Measurements from ENCODE around the gene EPHB1. TPM values are rescaled to one million over a fixed set of nuclear protein-coding genes. Genes with fewer than 3 reads are reported as not detected.

Gene EPHB1
- total RNA-seq, 8 experiments from 2014 or later = 0.31 to 21.1 (median 13.7) TPM; not detected in 1

DNA sequence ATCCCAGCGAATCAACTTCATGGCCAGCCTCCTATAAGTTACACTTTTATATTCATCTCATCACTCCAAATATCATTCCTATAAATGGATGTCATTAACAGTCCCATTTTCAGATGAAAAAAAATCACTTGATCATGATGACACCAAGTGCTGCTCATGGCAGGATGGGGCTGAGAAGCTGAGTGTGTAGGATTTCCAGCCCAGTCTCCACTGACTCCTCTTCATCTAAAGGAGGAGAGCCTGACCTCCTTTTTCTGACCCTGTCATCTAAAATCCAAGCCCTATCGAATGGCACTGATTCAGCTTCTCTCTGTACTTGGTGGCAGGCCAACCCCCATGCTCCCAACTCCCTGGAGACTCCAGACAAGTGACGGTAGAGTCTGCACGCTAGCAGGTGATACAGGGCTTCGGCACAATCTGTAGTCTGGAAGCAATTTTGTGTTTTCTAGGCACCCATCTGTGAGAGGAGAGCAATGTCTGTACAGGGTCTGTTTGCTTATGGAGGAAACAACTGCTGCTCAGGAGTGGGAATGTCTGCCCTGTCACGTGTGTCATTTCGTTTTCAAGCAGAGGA lies 103.2 kb downstream of the EPHB1 start:
- in situ Hi-C loops (cut with MboI; ENCODE audit: low pct_unique_long_range_greater_than_20kb in 2 of 9, low sequenced_read_pairs in 9 of 9, unreplicated experiment in 9 of 9) = no loop called here
- WGBS, 10 experiments = 32 to 100% (median 88%) methylated on average over 1 to 5 of the region's 7 CpGs; no CpG with 5 or more reads in 3 of the 10 experiments

DNA sequence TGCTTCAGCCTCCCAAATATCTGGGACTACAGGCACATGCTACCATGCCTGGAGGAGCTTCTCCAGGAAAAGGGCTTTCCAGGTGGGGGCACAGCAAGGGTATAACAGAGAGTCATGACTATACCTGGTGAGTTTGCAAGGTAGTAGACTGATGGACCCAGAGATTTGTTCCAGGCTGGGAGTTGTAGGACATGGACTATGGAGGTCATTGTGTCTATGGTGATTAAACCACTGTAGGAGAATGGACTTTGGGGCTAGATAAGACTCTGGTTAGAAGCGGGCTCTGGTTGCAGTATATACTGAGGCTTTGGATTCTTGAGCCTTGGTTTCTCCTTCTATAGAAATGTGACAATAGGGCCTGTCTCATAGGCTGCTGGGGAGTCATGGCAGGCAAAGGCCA lies 104.7 kb downstream of the EPHB1 start:
- peaks cover 28 to 42% of the 10 kb centered on the region in 2 donors for H3K4me1 ChIP-seq (replicated peaks in 1 of 2)
- WGBS, 10 experiments = 83 to 100% (median 100%) methylated on average over 1 of the region's 1 CpG; no CpG with 5 or more reads in 6 of the 10 experiments
- in situ Hi-C loops (cut with MboI; ENCODE audit: low pct_unique_long_range_greater_than_20kb in 2 of 9, low sequenced_read_pairs in 9 of 9, unreplicated experiment in 9 of 9) = no loop called here
- no peak for ATAC-seq (replicated peaks in 6 of 8)
- H3K27ac ChIP-seq = no peak overlapping the region
- H3K4me3 ChIP-seq = no peak overlapping the region

More for the DNA sequence above, 103.2 kb downstream of the EPHB1 start:
- Histone ChIP-seq H3K4me3 (no peak overlapping the region), H3K27ac (no peak overlapping the region), H3K4me1 (replicated peaks in 1 of 2) (peaks cover 23 to 28% of the 10 kb centered on the region in 2 donors)
- peak in 5 of 8 experiments; percentile 31 to 66 (median 56) for ATAC-seq (replicated peaks in 6 of 8)

DNA sequence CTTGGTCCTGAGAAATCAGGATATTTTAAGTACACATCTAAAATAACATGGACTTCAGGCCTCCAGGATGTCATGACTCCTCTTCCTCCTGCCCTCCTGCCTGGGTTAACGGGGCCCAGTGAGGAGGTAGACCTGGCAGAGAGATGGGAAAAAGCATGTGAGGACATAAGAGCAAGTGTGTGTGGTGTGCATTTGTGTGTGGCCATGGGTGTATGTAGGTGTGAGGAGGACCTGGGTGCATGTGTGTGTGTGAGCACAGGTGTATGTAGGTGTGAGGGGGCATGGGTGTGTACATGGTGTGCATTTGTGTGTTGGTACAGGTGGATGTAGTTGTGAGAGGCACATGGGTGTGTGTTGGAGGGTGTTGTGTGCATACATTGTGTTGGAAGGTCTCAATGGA lies 105.4 kb downstream of the EPHB1 start:
- H3K27ac ChIP-seq = no peak overlapping the region
- no peak for ATAC-seq (replicated peaks in 6 of 8)
- in situ Hi-C loops (cut with MboI; ENCODE audit: low pct_unique_long_range_greater_than_20kb in 2 of 9, low sequenced_read_pairs in 9 of 9, unreplicated experiment in 9 of 9) = no loop called here
- H3K4me1 ChIP-seq (replicated peaks in 1 of 2) = peaks cover 30 to 42% of the 10 kb centered on the region in 2 donors
- no peak overlapping the region for H3K4me3 ChIP-seq
- 14 to 100% (median 83%) methylated on average over 1 of the region's 1 CpG; no CpG with 5 or more reads in 5 of the 10 experiments for WGBS, 10 experiments

DNA sequence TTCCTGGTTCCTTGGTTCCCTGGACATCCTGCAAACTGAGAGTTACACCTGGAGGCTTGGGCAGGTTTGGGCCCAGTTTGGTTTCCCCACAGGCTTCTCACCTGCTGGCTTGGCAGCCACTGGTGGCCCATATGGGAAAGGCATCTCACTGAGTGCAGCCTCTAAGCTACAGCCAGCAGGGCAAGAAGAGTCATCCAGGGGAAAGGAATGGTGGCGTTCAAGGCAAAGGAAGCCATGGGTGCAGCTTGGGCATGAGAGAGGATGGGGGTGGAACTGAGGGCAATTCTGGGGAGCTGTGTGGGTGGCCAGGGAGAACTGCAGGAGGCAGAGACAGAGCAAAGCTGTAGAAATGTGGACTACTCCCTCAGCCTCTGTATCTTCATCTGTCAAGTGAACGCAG lies 106.4 kb downstream of the EPHB1 start:
- ATAC-seq (replicated peaks in 6 of 8) = no peak
- 71 to 100% (median 89%) methylated on average over 1 to 2 of the region's 2 CpGs; no CpG with 5 or more reads in 3 of the 10 experiments for WGBS, 10 experiments
- H3K27ac ChIP-seq = no peak overlapping the region
- H3K4me1 ChIP-seq (replicated peaks in 1 of 2) = peaks cover 30 to 42% of the 10 kb centered on the region in 2 donors
- in situ Hi-C loops (cut with MboI; ENCODE audit: low pct_unique_long_range_greater_than_20kb in 2 of 9, low sequenced_read_pairs in 9 of 9, unreplicated experiment in 9 of 9) = no loop called here
- no peak overlapping the region for H3K4me3 ChIP-seq

DNA sequence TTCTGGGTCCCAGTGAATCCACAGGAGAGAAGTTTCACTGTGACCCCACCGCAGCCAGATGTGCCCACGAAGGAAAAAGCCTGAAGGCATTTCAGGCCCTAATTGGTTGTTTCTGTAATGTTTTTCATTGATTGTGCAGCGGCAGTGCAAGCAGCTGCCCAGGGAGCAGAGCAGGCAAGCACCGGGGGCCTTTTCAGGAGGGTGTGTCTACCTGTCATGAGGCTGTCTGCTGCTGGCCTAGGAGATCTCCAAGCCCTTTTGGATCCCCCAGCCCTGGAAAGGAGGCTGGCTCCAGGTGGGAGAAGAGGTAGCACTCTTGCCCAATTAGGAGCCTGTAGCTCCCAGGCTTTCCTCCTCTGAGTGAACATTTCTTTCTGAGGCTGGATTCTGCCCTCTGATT lies 108.8 kb downstream of the EPHB1 start:
- 60 to 90% (median 81%) methylated on average over 1 to 3 of the region's 4 CpGs; no CpG with 5 or more reads in 6 of the 10 experiments for whole genome bisulfite sequencing, 10 experiments

DNA sequence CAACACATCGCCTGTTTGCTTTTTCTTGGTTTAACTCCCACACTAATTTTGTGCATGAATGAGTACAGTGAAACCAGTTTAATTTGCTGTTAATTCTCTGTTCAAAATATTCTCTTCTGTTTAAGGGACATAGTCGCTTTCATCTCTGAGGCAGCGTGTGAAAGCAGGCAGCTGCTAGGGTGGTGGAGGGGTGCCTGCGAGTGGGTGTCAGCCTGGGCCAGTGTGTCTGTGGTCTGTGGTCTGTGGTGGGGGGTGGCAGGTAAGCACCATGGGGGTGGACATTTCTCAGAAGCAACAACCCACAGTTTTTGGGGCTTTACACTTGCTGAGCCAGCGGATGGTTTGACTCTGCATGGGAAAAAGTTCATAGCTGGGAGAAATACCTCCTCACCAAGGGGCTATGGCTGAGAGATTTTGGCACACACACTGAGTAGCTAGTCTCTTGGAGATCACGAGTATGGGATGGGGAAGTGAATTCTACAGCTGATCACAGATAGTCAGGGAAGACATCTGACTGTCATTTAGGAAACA lies 109.2 kb downstream of the EPHB1 start:
- WGBS, 10 experiments = 53 to 100% (median 83%) methylated on average over 1 to 3 of the region's 6 CpGs; no CpG with 5 or more reads in 4 of the 10 experiments
- Histone ChIP-seq H3K4me3 (no peak overlapping the region), H3K27ac (no peak overlapping the region), H3K4me1 (replicated peaks in 1 of 2) (peaks cover 18 to 23% of the 10 kb centered on the region in 2 donors)
- in situ Hi-C loops (cut with MboI; ENCODE audit: low pct_unique_long_range_greater_than_20kb in 2 of 9, low sequenced_read_pairs in 9 of 9, unreplicated experiment in 9 of 9) = no loop called here
- peak in 5 of 8 experiments; percentile 21 to 41 (median 29) for ATAC-seq (replicated peaks in 6 of 8)

More for the DNA sequence above, 108.8 kb downstream of the EPHB1 start:
- Histone ChIP-seq H3K4me3 (no peak overlapping the region), H3K4me1 (replicated peaks in 1 of 2) (peaks cover 18 to 23% of the 10 kb centered on the region in 2 donors), H3K27ac (no peak overlapping the region)
- ATAC-seq (replicated peaks in 6 of 8) = peak in 4 of 8 experiments; percentile 47 to 72 (median 63)
- in situ Hi-C loops (cut with MboI; ENCODE audit: low pct_unique_long_range_greater_than_20kb in 2 of 9, low sequenced_read_pairs in 9 of 9, unreplicated experiment in 9 of 9) = no loop called here

DNA sequence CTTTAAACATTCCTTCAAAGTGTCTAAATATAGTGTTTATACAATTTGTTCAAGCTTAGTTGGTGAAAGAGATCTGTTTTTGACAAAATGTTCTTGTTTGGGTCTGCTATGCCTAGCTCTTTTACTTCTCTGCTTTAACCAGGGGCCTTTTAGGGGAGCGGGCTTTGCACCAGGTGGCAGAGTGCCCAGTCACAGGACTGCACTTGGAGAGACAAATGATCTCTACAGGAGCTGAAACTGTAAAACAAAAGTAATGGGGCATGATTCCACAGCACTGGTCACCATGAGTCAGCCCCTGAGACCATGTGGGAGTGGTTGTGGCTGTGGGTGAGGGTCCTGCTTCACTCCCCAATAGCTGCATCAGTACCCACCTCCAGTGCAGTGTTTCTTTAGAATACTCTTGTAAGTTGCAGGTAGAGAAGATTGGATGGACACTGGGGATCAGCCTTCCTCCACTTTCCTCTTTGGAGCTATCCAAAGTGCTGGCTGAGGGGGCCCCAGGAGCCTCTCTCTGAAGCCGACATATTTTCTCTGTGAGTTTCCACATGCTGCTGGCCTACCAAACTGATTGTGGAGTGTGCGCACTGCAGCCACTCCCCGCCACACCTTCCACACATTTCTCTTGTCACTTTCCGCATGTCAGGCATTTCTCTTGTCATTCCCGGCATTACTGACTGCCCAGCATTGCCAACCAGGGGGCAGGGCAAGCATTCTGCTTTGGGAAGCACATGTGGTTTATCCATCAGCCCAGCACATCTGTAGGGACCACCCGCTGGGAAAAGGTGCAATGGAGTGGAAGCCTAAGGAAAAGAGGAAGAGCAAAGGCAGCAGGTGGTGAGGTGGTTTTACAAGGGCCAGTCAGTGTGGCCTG lies 110.0 kb downstream of the EPHB1 start:
- WGBS, 10 experiments = 63 to 100% (median 100%) methylated on average over 1 to 7 of the region's 7 CpGs; no CpG with 5 or more reads in 5 of the 10 experiments
- in situ Hi-C loops (cut with MboI; ENCODE audit: low pct_unique_long_range_greater_than_20kb in 2 of 9, low sequenced_read_pairs in 9 of 9, unreplicated experiment in 9 of 9) = no loop called here
- peaks cover 18 to 23% of the 10 kb centered on the region in 2 donors for H3K4me1 ChIP-seq (replicated peaks in 1 of 2)
- ATAC-seq (replicated peaks in 6 of 8) = peak in 5 of 8 experiments; percentile 60 to 84 (median 68)
- H3K27ac ChIP-seq = no peak overlapping the region
- no peak overlapping the region for H3K4me3 ChIP-seq

DNA sequence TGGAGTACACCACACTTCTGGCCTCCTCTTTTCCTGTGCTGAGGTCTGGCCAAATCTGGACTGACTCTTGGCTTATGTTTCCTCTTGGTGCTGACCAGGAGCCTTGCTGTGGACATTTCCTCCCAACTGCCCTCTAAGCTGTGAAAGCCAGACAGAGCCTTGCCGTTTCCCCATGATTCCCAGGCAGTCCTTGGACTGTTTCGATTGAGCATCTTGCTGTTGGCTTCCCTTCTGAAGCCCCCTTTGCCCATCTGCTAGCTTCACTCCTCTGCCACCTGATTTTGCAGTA lies 110.5 kb downstream of the EPHB1 start:
- no peak for ATAC-seq (replicated peaks in 6 of 8)
- Histone ChIP-seq H3K27ac (no peak overlapping the region), H3K4me3 (no peak overlapping the region), H3K4me1 (replicated peaks in 1 of 2) (peaks cover 18 to 23% of the 10 kb centered on the region in 2 donors)
- in situ Hi-C loops (cut with MboI; ENCODE audit: low pct_unique_long_range_greater_than_20kb in 2 of 9, low sequenced_read_pairs in 9 of 9, unreplicated experiment in 9 of 9) = no loop called here
- 86 to 100% (median 94%) methylated on average over 2 of the region's 2 CpGs; no CpG with 5 or more reads in 7 of the 10 experiments for WGBS, 10 experiments

DNA sequence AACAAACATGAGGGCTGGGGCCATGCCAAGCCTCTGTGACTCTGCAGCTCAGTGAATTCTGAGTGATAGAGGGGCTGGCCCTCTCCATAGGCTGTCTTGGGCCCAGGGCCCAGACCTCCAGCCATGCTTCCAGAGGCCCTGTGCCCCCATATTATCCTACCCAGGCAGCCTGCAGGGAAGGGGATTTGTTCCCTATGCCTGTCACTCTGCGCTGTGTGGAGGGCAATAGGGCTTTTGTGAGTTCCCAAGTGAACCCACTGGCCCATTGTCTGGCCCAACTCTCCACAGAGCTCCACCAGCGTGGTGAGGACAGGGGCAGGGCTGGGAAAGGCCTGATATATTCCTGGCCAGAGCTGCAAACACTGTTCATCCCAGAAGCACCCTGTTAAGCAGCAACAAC lies 113.2 kb downstream of the EPHB1 start:
- H3K4me3 ChIP-seq = no peak overlapping the region
- H3K4me1 ChIP-seq (replicated peaks in 1 of 2) = peaks cover 31 to 37% of the 10 kb centered on the region in 2 donors
- in situ Hi-C loops (cut with MboI; ENCODE audit: low pct_unique_long_range_greater_than_20kb in 2 of 9, low sequenced_read_pairs in 9 of 9, unreplicated experiment in 9 of 9) = no loop called here
- no peak overlapping the region for H3K27ac ChIP-seq
- peak in 1 of 8 experiments; percentile 3 for ATAC-seq (replicated peaks in 6 of 8)
- 0 to 76% methylated on average over 1 to 2 of the region's 2 CpGs; no CpG with 5 or more reads in 8 of the 10 experiments for WGBS, 10 experiments

DNA sequence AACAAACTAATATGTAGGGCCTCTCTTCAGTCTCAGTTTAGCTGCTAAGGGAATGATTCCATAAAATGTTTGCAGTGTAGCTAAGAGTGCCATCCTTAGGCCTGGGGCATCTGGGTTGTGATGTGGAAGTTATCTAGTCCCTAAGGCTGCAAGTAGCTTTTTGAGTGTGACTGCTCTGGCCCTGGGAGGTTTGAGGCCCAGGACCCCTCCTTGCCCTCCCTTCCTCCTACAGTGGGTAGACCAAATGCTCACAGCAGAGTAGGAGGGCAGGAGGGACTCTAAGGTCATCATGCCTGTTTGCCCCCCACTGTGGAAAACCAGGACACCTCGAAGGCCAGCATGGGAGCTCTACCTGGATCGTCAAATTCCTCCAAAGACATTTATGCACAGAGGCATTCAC lies 115.0 kb downstream of the EPHB1 start:
- in situ Hi-C loops (cut with MboI; ENCODE audit: low pct_unique_long_range_greater_than_20kb in 2 of 9, low sequenced_read_pairs in 9 of 9, unreplicated experiment in 9 of 9) = no loop called here
- ATAC-seq (replicated peaks in 6 of 8) = no peak
- H3K27ac ChIP-seq = no peak overlapping the region
- peaks cover 18 to 30% of the 10 kb centered on the region in 2 donors for H3K4me1 ChIP-seq (replicated peaks in 1 of 2)
- WGBS, 10 experiments = 100% methylated on average over 1 to 2 of the region's 2 CpGs; no CpG with 5 or more reads in 6 of the 10 experiments
- no peak overlapping the region for H3K4me3 ChIP-seq

DNA sequence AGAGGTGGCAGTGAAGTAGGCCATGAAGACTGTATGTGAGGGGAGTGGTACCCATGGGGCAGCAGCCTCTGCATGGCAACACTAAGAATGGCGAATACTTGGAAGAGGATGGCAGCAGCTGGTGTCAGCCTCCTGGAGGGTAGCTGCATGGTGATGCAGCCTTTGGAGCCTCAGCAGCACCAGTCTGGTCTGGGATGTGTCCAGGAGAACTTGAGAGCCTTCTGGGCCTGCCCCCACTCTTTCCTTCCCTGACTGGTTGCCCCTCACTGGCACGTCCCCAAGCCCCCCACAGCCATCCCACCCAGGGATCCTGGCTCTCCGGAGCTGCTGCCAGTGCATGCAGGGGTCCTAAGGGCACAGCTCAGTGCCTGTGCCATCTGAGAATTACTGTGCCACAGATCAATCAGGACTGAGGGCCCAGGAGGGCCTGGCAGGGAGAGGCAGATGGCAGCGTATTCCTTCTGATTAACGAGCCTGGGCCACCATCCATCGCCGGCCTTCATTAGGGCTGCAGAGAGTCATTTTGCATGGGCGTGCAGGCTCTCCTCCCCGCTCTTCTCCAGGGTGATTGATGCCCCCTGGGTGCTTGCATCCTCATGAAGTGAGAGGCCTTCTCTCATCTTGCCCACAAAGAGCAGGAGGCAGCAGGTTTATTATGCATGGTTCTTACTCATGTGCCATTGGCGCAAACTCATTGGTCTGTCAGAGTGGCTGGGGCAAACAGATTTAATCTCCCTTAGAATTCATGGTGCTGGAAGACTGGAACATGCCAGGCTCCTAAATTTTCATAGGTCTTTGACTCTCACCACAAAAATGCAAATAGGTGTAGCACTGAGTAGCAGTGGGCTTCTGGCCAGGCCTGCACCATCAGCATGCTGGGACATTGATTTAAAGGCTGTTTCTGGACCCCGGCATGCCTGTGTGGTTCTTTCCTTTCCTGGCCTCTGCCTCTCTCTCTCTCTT lies 116.8 kb downstream of the EPHB1 start:
- Histone ChIP-seq H3K4me3 (no peak overlapping the region), H3K27ac (peak overlapping the region; percentile 29 to 44), H3K4me1 (replicated peaks in 1 of 2) (peaks cover 18 to 29% of the 10 kb centered on the region in 2 donors)
- ATAC-seq (replicated peaks in 6 of 8) = peak in 5 of 8 experiments; percentile 87 to 95 (median 92)
- in situ Hi-C loops (cut with MboI; ENCODE audit: low pct_unique_long_range_greater_than_20kb in 2 of 9, low sequenced_read_pairs in 9 of 9, unreplicated experiment in 9 of 9) = no loop called here
- 33 to 100% (median 70%) methylated on average over 1 to 4 of the region's 11 CpGs; no CpG with 5 or more reads in 2 of the 10 experiments for WGBS, 10 experiments

DNA sequence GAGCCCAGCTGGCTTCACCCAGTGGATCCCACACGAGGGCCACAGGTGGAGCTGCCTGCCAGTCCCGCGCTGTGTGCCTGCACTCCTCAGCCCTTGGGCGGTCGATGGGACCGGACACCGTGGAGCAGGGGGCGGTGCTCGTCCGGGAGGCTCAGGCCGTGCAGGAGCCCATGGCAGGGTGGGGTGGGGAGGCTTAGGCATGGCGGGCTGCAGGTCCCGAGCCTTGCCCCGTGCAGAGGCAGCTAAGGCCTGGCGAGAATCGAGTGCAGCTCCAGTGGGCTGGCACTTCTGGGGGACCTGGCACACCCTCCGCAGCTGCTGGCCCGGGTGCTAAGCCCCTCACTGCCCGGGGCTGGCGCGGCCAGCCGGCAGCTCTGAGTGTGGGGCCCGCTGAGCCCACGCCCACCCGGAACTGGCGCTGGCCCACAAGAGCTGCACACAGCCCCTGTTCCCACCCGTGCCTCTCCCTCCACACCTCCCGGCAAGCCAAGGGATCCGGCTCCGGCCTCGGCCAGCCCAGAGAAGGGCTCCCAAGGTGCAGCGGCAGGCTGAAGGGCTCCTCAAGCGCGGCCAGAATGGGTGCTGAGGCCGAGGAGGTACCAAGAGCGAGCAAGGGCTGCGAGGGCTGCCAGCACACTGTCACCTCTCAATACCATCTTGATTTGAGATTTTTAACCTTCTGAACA lies 121.4 kb downstream of the EPHB1 start:
- no peak for ATAC-seq (replicated peaks in 6 of 8)
- in situ Hi-C loops (cut with MboI; ENCODE audit: low pct_unique_long_range_greater_than_20kb in 2 of 9, low sequenced_read_pairs in 9 of 9, unreplicated experiment in 9 of 9) = no loop called here
- 85 to 100% (median 93%) methylated on average over 2 to 4 of the region's 37 CpGs; no CpG with 5 or more reads in 7 of the 10 experiments for WGBS, 10 experiments
- no peak overlapping the region for H3K4me3 ChIP-seq
- H3K27ac ChIP-seq = no peak overlapping the region
- peaks cover 18 to 22% of the 10 kb centered on the region in 2 donors for H3K4me1 ChIP-seq (replicated peaks in 1 of 2)

All from motor neuron (in vitro differentiated cells).